Mesenchymal stem cell (in vitro differentiated cells and primary cell): ENCODE results near the gene POLR2H.

ENCODE experiments used
- DNase-seq: peaks from one replicate; pipeline ENCODE4 v3.0.0-alpha.2; 2013
- H2AFZ ChIP-seq: one replicate; pipeline ENCODE4 v1.6.1; 2013; ENCODE audit warnings: low read depth, mild to moderate bottlenecking, control low read depth, inconsistent platforms, low read length, moderate library complexity
- H2AK5ac ChIP-seq: 2 replicates; pipeline ENCODE4 v1.6.1; 2013; ENCODE audit warnings: low read length, moderate library complexity, mild to moderate bottlenecking, inconsistent platforms; ENCODE audit not compliant: severe bottlenecking
- H2BK120ac ChIP-seq: one replicate; pipeline ENCODE4 v1.6.1; 2013; ENCODE audit warnings: low read depth, mild to moderate bottlenecking, inconsistent platforms, low read length, moderate library complexity
- H2BK12ac ChIP-seq, 2 experiments: one replicate each; pipeline ENCODE4 v1.6.1; 2013; ENCODE audit warnings: inconsistent platforms in 2 of 2, low read length in 2 of 2, mild to moderate bottlenecking in 2 of 2, moderate library complexity in 2 of 2, control low read depth in 1 of 2
- H2BK15ac ChIP-seq: one replicate; pipeline ENCODE4 v1.6.1; 2013; ENCODE audit warnings: mild to moderate bottlenecking, low read depth, inconsistent platforms; ENCODE audit not compliant: poor library complexity, severe bottlenecking
- H2BK5ac ChIP-seq: 2 replicates; pipeline ENCODE4 v1.6.1; 2013; ENCODE audit warnings: low read depth, mild to moderate bottlenecking, low read length, control low read depth, inconsistent platforms; ENCODE audit not compliant: poor library complexity, severe bottlenecking
- H3K14ac ChIP-seq, 2 experiments: one replicate each; pipeline ENCODE4 v1.6.1; 2013; ENCODE audit warnings: inconsistent platforms in 2 of 2, low read length in 2 of 2, control low read depth in 1 of 2, mild to moderate bottlenecking in 1 of 2, moderate library complexity in 1 of 2
- H3K18ac ChIP-seq, 2 experiments: one replicate each; pipeline ENCODE4 v1.6.1; 2013; ENCODE audit warnings: inconsistent platforms in 2 of 2, low read length in 2 of 2, control low read depth in 1 of 2, low read depth in 1 of 2, mild to moderate bottlenecking in 1 of 2
- H3K23ac ChIP-seq, 2 experiments: one replicate each; pipeline ENCODE4 v1.6.1; 2013; ENCODE audit warnings: inconsistent platforms in 2 of 2, low read length in 2 of 2, mild to moderate bottlenecking in 2 of 2, moderate library complexity in 2 of 2, control low read depth in 1 of 2
- H3K27ac ChIP-seq: 2 replicates; pipeline ENCODE4 v1.5.1; 2013; ENCODE audit warnings: mild to moderate bottlenecking, moderate library complexity, low read length, control low read depth, inconsistent platforms; ENCODE audit not compliant: poor library complexity, severe bottlenecking
- H3K27me3 ChIP-seq, 2 experiments: 2 replicates each; pipeline versions ENCODE4 v1.6.1 to v1.7.0; 2013; ENCODE audit warnings: low read length in 2 of 2, mild to moderate bottlenecking in 2 of 2, moderate library complexity in 2 of 2, control low read depth in 1 of 2, inconsistent platforms in 1 of 2; ENCODE audit not compliant: control insufficient read depth in 1 of 2, insufficient read depth in 1 of 2
- H3K36me3 ChIP-seq, 2 experiments: 2 replicates each; pipeline versions ENCODE4 v1.6.1 to v1.7.0; 2013; ENCODE audit warnings: low read length in 2 of 2, control low read depth in 1 of 2, inconsistent platforms in 1 of 2, low read depth in 1 of 2, mild to moderate bottlenecking in 1 of 2; ENCODE audit not compliant: insufficient read depth in 2 of 2, control insufficient read depth in 1 of 2
- H3K4ac ChIP-seq, 2 experiments: one replicate each; pipeline ENCODE4 v1.6.1; 2013; ENCODE audit warnings: inconsistent platforms in 2 of 2, low read length in 2 of 2, mild to moderate bottlenecking in 2 of 2, moderate library complexity in 2 of 2, control low read depth in 1 of 2, low read depth in 1 of 2
- H3K4me1 ChIP-seq: 2 replicates; pipeline ENCODE4 v1.6.1; 2013; ENCODE audit warnings: low read depth, low read length, control low read depth; ENCODE audit not compliant: control insufficient read depth, insufficient read depth
- H3K4me2 ChIP-seq: 2 replicates; pipeline ENCODE4 v1.6.1; 2013; ENCODE audit warnings: low read length, mild to moderate bottlenecking, inconsistent platforms; ENCODE audit not compliant: poor library complexity, severe bottlenecking
- H3K4me3 ChIP-seq, 2 experiments: 2 replicates each; pipeline versions ENCODE4 v1.5.1 to v1.7.0; 2013; ENCODE audit warnings: low read length in 2 of 2, mild to moderate bottlenecking in 2 of 2, control low read depth in 1 of 2, low read depth in 1 of 2; ENCODE audit not compliant: insufficient read depth in 1 of 2
- H3K79me1 ChIP-seq: replicated peaks from 2 replicates; pipeline ENCODE4 v1.6.1; 2013; ENCODE audit warnings: mild to moderate bottlenecking, control low read depth, low read length, inconsistent platforms; ENCODE audit not compliant: poor library complexity, severe bottlenecking
- H3K9ac ChIP-seq: 2 replicates; pipeline ENCODE4 v1.7.0; 2013; ENCODE audit warnings: mild to moderate bottlenecking, low read length, moderate library complexity
- H3K9me3 ChIP-seq: 2 replicates; pipeline ENCODE4 v1.7.0; 2013; ENCODE audit warnings: mild to moderate bottlenecking, low read length; ENCODE audit not compliant: control insufficient read depth
- H4K8ac ChIP-seq: one replicate; pipeline ENCODE4 v1.6.1; 2013; ENCODE audit warnings: inconsistent platforms, mild to moderate bottlenecking, low read length, moderate library complexity
- H4K91ac ChIP-seq: one replicate; pipeline ENCODE4 v1.6.1; 2013; ENCODE audit warnings: mild to moderate bottlenecking, low read length, inconsistent platforms
- WGBS: methylation state at CpG from one replicate; pipeline ENCODE4 v1.1.7; 2013; ENCODE audit warnings: mixed read lengths; 5-methylcytosine and 5-hydroxymethylcytosine counted together

Gene POLR2H

GRCh38 chr3:184353546-184353941 is 8.0 kb upstream of the POLR2H start:
- Histone ChIP-seq H3K27ac (no peak overlapping the region), H3K36me3 (peaks cover 36 to 64% of the 10 kb centered on the region in 2 experiments), H3K23ac (no peak overlapping the region), H3K14ac (no peak overlapping the region), H2AK5ac (no peak overlapping the region), H3K27me3 (no peaks in the 10 kb centered on the region), H4K91ac (no peak overlapping the region), H3K79me1 (peaks cover 3% of the 10 kb centered on the region), H3K9ac (no peak overlapping the region), H2BK5ac (no peak overlapping the region), H3K4me1 (peaks cover 29% of the 10 kb centered on the region), H2BK12ac (no peak overlapping the region), H2BK15ac (no peak overlapping the region), H2AFZ (no peak overlapping the region), H3K4me2 (no peak overlapping the region), H3K4ac (no peak overlapping the region), H2BK120ac (no peak overlapping the region), H3K9me3 (no peaks in the 10 kb centered on the region), H4K8ac (no peak overlapping the region), H3K4me3 (no peak overlapping the region), H3K18ac (no peak overlapping the region)
- WGBS: 98% methylated on average over 11 of the region's 11 CpGs
- no peak for DNase-seq

DNA sequence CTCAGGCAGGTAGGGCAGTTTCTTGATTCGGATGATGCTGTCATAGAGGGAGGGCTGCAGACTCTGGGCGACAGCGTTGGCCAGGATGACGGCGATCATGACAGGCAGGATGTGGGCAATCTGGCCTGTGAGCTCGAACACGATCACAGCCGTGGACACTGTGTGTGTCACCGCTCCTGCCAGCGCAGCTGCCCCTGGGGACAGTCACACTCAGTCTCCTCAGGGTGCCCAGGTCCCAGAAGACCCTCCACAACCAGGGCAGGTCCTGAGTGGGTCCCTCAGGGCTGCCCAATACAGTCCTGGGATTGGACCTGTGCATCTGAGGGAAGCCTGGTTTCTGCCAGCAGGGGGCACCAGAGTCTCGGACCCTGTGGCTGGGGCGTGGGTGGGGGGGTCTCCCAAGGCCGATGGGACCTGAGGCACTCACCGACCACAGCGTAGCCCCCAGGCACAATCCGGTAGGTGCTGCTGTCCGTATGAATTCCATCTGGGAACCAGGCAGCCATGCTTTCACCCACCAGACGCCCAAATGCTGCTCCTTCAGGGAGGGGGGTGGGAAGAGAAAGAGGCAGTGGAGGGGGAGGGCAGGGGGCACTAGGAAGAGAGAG is 7.3 kb upstream of the POLR2H start:
- Histone ChIP-seq H3K4me2 (no peak overlapping the region), H3K9me3 (no peaks in the 10 kb centered on the region), H2AK5ac (no peak overlapping the region), H3K23ac (no peak overlapping the region), H3K18ac (no peak overlapping the region), H3K79me1 (peaks cover 8% of the 10 kb centered on the region), H2BK15ac (no peak overlapping the region), H3K27me3 (no peaks in the 10 kb centered on the region), H2AFZ (no peak overlapping the region), H2BK5ac (no peak overlapping the region), H3K4ac (no peak overlapping the region), H3K4me3 (no peak overlapping the region), H3K36me3 (peaks cover 36 to 68% of the 10 kb centered on the region in 2 experiments), H4K91ac (no peak overlapping the region), H3K27ac (no peak overlapping the region), H2BK12ac (no peak overlapping the region), H3K14ac (no peak overlapping the region), H4K8ac (peak overlapping the region; percentile 45), H3K4me1 (peaks cover 24% of the 10 kb centered on the region), H2BK120ac (no peak overlapping the region), H3K9ac (no peak overlapping the region)
- 70% methylated on average over 18 of the region's 18 CpGs for WGBS
- DNase-seq: peak; percentile 37

DNA sequence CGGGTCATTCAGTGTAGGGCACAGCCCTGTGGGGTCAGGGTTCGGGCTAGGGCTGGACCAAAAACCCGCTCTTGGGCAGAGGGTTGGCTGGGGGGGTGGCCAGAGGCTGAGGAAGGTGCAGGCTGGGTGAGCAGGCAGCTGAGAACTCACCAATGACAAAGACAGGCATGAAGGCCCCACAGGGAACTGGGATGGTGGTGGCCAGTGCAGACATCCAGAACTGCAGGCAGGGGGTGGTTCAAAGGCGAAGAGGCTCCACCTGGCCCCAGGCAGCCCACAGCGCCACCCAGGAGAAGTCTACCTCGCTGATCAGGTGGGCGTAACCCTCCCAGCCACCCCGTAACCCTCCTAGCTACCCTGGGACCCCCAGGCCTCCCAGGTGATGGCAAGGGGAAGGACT is 6.8 kb upstream of the POLR2H start:
- no peak overlapping the region for H3K23ac ChIP-seq
- no peak for DNase-seq
- H2BK15ac ChIP-seq: no peak overlapping the region
- no peaks in the 10 kb centered on the region for H3K9me3 ChIP-seq
- no peak overlapping the region for H2BK120ac ChIP-seq
- no peak overlapping the region for H2AK5ac ChIP-seq
- H3K79me1 ChIP-seq: peaks cover 10% of the 10 kb centered on the region
- no peak overlapping the region for H3K4me3 ChIP-seq
- H3K4me1 ChIP-seq: peaks cover 26% of the 10 kb centered on the region
- peaks cover 36 to 69% of the 10 kb centered on the region in 2 experiments for H3K36me3 ChIP-seq
- H3K9ac ChIP-seq: no peak overlapping the region
- H4K91ac ChIP-seq: no peak overlapping the region
- H3K27ac ChIP-seq: no peak overlapping the region
- H4K8ac ChIP-seq: no peak overlapping the region
- WGBS: 76% methylated on average over 3 of the region's 8 CpGs
- H3K4ac ChIP-seq: no peak overlapping the region
- H3K27me3 ChIP-seq: no peaks in the 10 kb centered on the region
- no peak overlapping the region for H3K18ac ChIP-seq
- no peak overlapping the region for H3K4me2 ChIP-seq
- H3K14ac ChIP-seq: no peak overlapping the region
- no peak overlapping the region for H2BK5ac ChIP-seq
- no peak overlapping the region for H2BK12ac ChIP-seq
- no peak overlapping the region for H2AFZ ChIP-seq

DNA sequence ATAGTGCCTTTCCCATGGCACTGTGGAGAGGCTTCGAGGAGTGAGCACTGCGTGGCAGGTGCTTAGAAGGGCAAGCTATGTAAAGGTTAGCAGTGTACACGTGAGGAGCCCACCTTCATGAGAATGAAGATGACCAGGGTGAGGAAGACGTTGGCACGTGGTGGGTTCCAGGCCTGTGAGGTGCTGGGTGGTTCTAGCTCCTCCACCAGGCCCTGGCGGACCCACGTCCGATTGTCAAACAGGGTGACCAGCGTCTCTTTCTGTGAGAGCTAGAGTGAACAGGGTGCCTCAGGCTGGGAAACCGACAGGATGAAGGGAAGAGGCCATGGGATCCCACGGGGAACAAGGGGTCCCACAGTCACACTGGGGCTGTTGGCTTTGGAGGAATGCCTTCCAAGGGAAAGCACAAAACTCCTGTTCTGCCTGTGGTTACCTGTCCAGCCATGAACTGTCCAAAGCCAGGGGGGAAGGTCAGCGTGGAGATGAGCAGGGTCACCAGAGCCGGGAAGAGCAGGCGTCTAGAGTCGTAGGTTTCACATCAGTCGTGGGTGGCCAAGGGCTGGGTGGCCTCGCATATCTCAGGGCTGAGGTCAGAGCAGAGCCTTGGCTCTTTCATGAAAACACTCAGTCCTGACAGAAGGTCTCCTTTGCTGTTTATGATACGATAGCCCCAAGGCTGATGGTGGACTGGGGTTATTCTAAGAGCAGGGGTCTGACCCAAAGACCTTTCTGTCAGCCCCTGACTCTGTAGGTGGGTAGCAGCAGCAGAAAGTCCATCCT is 6.1 kb upstream of the POLR2H start:
- Histone ChIP-seq H4K8ac (no peak overlapping the region), H2BK12ac (no peak overlapping the region), H4K91ac (no peak overlapping the region), H2AFZ (no peak overlapping the region), H3K9me3 (no peaks in the 10 kb centered on the region), H2BK120ac (no peak overlapping the region), H3K4me1 (peaks cover 27% of the 10 kb centered on the region), H3K18ac (no peak overlapping the region), H3K79me1 (peaks cover 13% of the 10 kb centered on the region), H3K14ac (no peak overlapping the region), H3K4me3 (no peak overlapping the region), H3K36me3 (peaks cover 36 to 69% of the 10 kb centered on the region in 2 experiments), H3K4me2 (no peak overlapping the region), H2BK5ac (no peak overlapping the region), H3K4ac (no peak overlapping the region), H3K27me3 (no peaks in the 10 kb centered on the region), H3K27ac (no peak overlapping the region), H3K23ac (no peak overlapping the region), H2BK15ac (no peak overlapping the region), H2AK5ac (no peak overlapping the region), H3K9ac (peak overlapping the region; percentile 16)
- 81% methylated on average over 18 of the region's 18 CpGs for WGBS
- DNase-seq: no peak
